GM19463 (cell line): ENCODE measurements around the gene ZC3H12D.
"Not testable (repeated sequence)": the region's sequence is repeated elsewhere in the genome, so short reads cannot be mapped to it uniquely, and the experiment has no call there.

Source experiments
- ATAC-seq: cut with Tn5 transposase; IDR thresholded peaks from one replicate; pipeline ENCODE4 v1.9.1; 2021; ENCODE audit warnings: mild to moderate bottlenecking, moderate library complexity; ENCODE audit not compliant: unreplicated experiment

The ZC3H12D gene

GRCh38 chr6:149460249-149460648, 24.6 kb downstream of the ZC3H12D start:
- not testable (repeated sequence) for ATAC-seq

- ATAC-seq = no peak
Observed at GRCh38 chr6:149459761-149460160, 25.1 kb downstream of the ZC3H12D start.

- ATAC-seq = no peak
Observed at GRCh38 chr6:149458806-149459205, 26.0 kb downstream of the ZC3H12D start.

- no peak for ATAC-seq
Observed at GRCh38 chr6:149458196-149458595, 26.6 kb downstream of the ZC3H12D start.

GRCh38 chr6:149457316-149457884, 27.4 kb downstream of the ZC3H12D start:
- no peak for ATAC-seq

GRCh38 chr6:149456311-149457021, 28.3 kb downstream of the ZC3H12D start:
- no peak for ATAC-seq

GRCh38 chr6:149455031-149455732, 29.6 kb downstream of the ZC3H12D start:
- no peak for ATAC-seq

- no peak for ATAC-seq
Observed at GRCh38 chr6:149454346-149454848, 30.4 kb downstream of the ZC3H12D start.

- no peak for ATAC-seq
Observed at GRCh38 chr6:149453597-149454345, 31.0 kb downstream of the ZC3H12D start.

- ATAC-seq = no peak
Observed at GRCh38 chr6:149452037-149452939, 32.5 kb downstream of the ZC3H12D start.

- no peak for ATAC-seq
Observed at GRCh38 chr6:149451376-149452036, 33.3 kb downstream of the ZC3H12D start.

GRCh38 chr6:149450679-149451375, 34.0 kb downstream of the ZC3H12D start:
- no peak for ATAC-seq

GRCh38 chr6:149449831-149450678, 34.8 kb downstream of the ZC3H12D start:
- no peak for ATAC-seq

- ATAC-seq = no peak
Observed at GRCh38 chr6:149448821-149449453, 35.9 kb downstream of the ZC3H12D start.

- no peak for ATAC-seq
Observed at GRCh38 chr6:149446791-149447376, 37.9 kb downstream of the ZC3H12D start.

- no peak for ATAC-seq
Observed at GRCh38 chr6:149445573-149445972, 39.2 kb downstream of the ZC3H12D start.

- ATAC-seq = no peak
Observed at GRCh38 chr6:149445095-149445466, 39.7 kb downstream of the ZC3H12D start.
